RWPE2 (cell line): Measurements from ENCODE around the gene KDM4C.

ENCODE experiments used
- ATAC-seq: fragments of 200-7000 bp; cut with Tn5 transposase; 3 replicates; pipeline ENCODE4 v1.9.1; 2021; ENCODE audit warnings: low read depth
- DNase-seq: peaks from one replicate; pipeline ENCODE4 v3.0.0-alpha.2; 2020; ENCODE audit warnings: low spot score
- H3K27ac ChIP-seq: fragments of 450-650 bp; 2 replicates; pipeline ENCODE4 v1.5.1; 2017; ENCODE audit warnings: mild to moderate bottlenecking; ENCODE audit not compliant: poor library complexity, severe bottlenecking
- H3K27me3 ChIP-seq: fragments of 250-450 bp; sonication (Bioruptor Pico); 2 replicates; pipeline ENCODE4 v1.5.1; 2021; ENCODE audit warnings: mild to moderate bottlenecking, moderate library complexity; ENCODE audit not compliant: insufficient read depth, poor library complexity, severe bottlenecking
- H3K36me3 ChIP-seq: fragments of 250-450 bp; sonication (Bioruptor Pico); 2 replicates; pipeline ENCODE4 v1.5.1; 2020; ENCODE audit warnings: low read depth, mild to moderate bottlenecking, moderate library complexity
- H3K4me1 ChIP-seq: fragments of 250-450 bp; sonication (Bioruptor Pico); 2 replicates; pipeline ENCODE4 v1.5.1; 2021; ENCODE audit warnings: mild to moderate bottlenecking, moderate library complexity; ENCODE audit not compliant: insufficient read depth, poor library complexity, severe bottlenecking
- H3K4me3 ChIP-seq: fragments of 250-450 bp; sonication (Bioruptor Pico); 2 replicates; pipeline ENCODE4 v1.5.1; 2021; ENCODE audit warnings: mild to moderate bottlenecking, moderate library complexity; ENCODE audit not compliant: severe bottlenecking
- H3K9me3 ChIP-seq: fragments of 250-450 bp; sonication (Bioruptor Pico); 2 replicates; pipeline ENCODE4 v1.5.1; 2021; ENCODE audit warnings: mild to moderate bottlenecking, moderate library complexity; ENCODE audit not compliant: severe bottlenecking
- CTCF ChIP-seq: fragments of 450-650 bp; IDR thresholded peaks from one replicate; pipeline ENCODE4 v1.5.1; 2017; ENCODE audit warnings: mild to moderate bottlenecking, moderate library complexity; ENCODE audit not compliant: poor library complexity, severe bottlenecking

Gene KDM4C

GRCh38 chr9:7186175-7186574, 428.4 kb downstream of the KDM4C start:
- no peak overlapping the region for H3K27ac ChIP-seq

GRCh38 chr9:7192266-7192665, 434.5 kb downstream of the KDM4C start:
- Histone ChIP-seq H3K36me3 (no peaks in the 10 kb centered on the region), H3K27ac (no peak overlapping the region), H3K27me3 (no peaks in the 10 kb centered on the region), H3K9me3 (no peaks in the 10 kb centered on the region), H3K4me3 (no peak overlapping the region), H3K4me1 (no peaks in the 10 kb centered on the region)
- DNase-seq (no peak), ATAC-seq (no peak)
- TF ChIP-seq CTCF: no peak

More at GRCh38 chr9:7186175-7186574, 428.4 kb downstream of the KDM4C start:
- no peaks in the 10 kb centered on the region for H3K9me3 ChIP-seq
- ATAC-seq (no peak), DNase-seq (no peak)
- TF ChIP-seq CTCF: peak; percentile 31
- no peaks in the 10 kb centered on the region for H3K27me3 ChIP-seq
- H3K4me1 ChIP-seq: no peaks in the 10 kb centered on the region
- no peaks in the 10 kb centered on the region for H3K36me3 ChIP-seq
- H3K4me3 ChIP-seq: no peak overlapping the region

- no peak for TF ChIP-seq CTCF
- no peaks in the 10 kb centered on the region for H3K9me3 ChIP-seq
- no peak overlapping the region for H3K27ac ChIP-seq
- no peak overlapping the region for H3K4me3 ChIP-seq
- H3K36me3 ChIP-seq: no peaks in the 10 kb centered on the region
- H3K27me3 ChIP-seq: no peaks in the 10 kb centered on the region
- DNase-seq (no peak), ATAC-seq (no peak)
- no peaks in the 10 kb centered on the region for H3K4me1 ChIP-seq
Measured at GRCh38 chr9:7195526-7195925, 437.8 kb downstream of the KDM4C start.

- Histone ChIP-seq H3K27me3 (no peaks in the 10 kb centered on the region), H3K9me3 (no peaks in the 10 kb centered on the region), H3K36me3 (no peaks in the 10 kb centered on the region), H3K27ac (no peak overlapping the region), H3K4me3 (no peak overlapping the region), H3K4me1 (no peaks in the 10 kb centered on the region)
- no peak for DNase-seq
- no peak for ATAC-seq
- no peak for TF ChIP-seq CTCF
Measured at GRCh38 chr9:7196467-7196866, 438.7 kb downstream of the KDM4C start.

GRCh38 chr9:7201196-7201595, 443.4 kb downstream of the KDM4C start:
- DNase-seq (no peak), ATAC-seq (no peak)
- TF ChIP-seq CTCF: no peak
- no peaks in the 10 kb centered on the region for H3K36me3 ChIP-seq
- H3K27ac ChIP-seq: no peak overlapping the region
- H3K9me3 ChIP-seq: no peaks in the 10 kb centered on the region
- no peak overlapping the region for H3K4me3 ChIP-seq
- no peaks in the 10 kb centered on the region for H3K27me3 ChIP-seq
- no peaks in the 10 kb centered on the region for H3K4me1 ChIP-seq
